Activated CD4-positive, alpha-beta memory T cell treated with anti-CD3 and anti-CD28 coated beads, Interleukin-2, amount 10 ng/mL, durations not matched to agents 7 days and 5 days (primary cell): Measurements from ENCODE around the gene PFN1. TPM values are rescaled to one million over a fixed set of nuclear protein-coding genes. Genes with fewer than 3 reads are reported as not detected.
A peak's percentile ranks its signal among the peaks of the same experiment; 100 is the strongest.

ENCODE experiments used
- CTCF ChIA-PET: fragments of 350-600 bp; sonication (Branson Sonifier 250); formaldehyde crosslinking; loops from one replicate; lab custom pipeline; 2021; ENCODE audit warnings: antibody characterized with exemption, inconsistent platforms; lab: Charles Lee
- POLR2A ChIA-PET: fragments of 350-600 bp; sonication (Branson Sonifier 250); formaldehyde crosslinking; loops from one replicate; lab custom pipeline; 2021; ENCODE audit warnings: antibody characterized with exemption; lab: Charles Lee
- DNase-seq: peaks from one replicate; pipeline ENCODE4 v3.0.0-alpha.2; 2020
- H3K27ac Mint-ChIP-seq: one replicate; pipeline ENCODE4 v1.8.0; 2021; ENCODE audit warnings: mild to moderate bottlenecking, mixed read lengths
- H3K27me3 Mint-ChIP-seq: one replicate; pipeline ENCODE4 v1.8.0; 2021; ENCODE audit warnings: mixed read lengths
- H3K36me3 Mint-ChIP-seq: one replicate; pipeline ENCODE4 v1.8.0; 2021; ENCODE audit warnings: low read depth, mixed read lengths
- H3K4me1 Mint-ChIP-seq: one replicate; pipeline ENCODE4 v1.8.0; 2021; ENCODE audit warnings: mixed read lengths
- H3K4me3 Mint-ChIP-seq: one replicate; pipeline ENCODE4 v1.8.0; 2021; ENCODE audit warnings: mild to moderate bottlenecking, mixed read lengths
- H3K9me3 Mint-ChIP-seq: one replicate; pipeline ENCODE4 v1.8.0; 2021; ENCODE audit warnings: mixed read lengths
- total RNA-seq, 2 experiments: library from RNA; stranded (reverse); gene quantifications; one replicate each; pipeline ENCODE4 v1.2.3, GENCODE V29; 2021

PFN1 gene
- total RNA-seq, 2 experiments from 2014 or later = 2,149 to 2,220 TPM

- POLR2A ChIA-PET = interaction anchor here (0.8 to 15.5 kb wide), 14 partner anchors 13 to 823 kb away, joined by 3 to 711 read pairs (median 4); partner anchors contain the start of genes CAMTA2, CHRNE, ENO3 and INCA1
- Mint-ChIP-seq H3K27ac (no peak overlapping the region), H3K4me3 (no peak overlapping the region), H3K4me1 (peaks cover 25% of the 10 kb centered on the region), H3K36me3 (peaks cover 28% of the 10 kb centered on the region), H3K27me3 (no peaks in the 10 kb centered on the region), H3K9me3 (no peaks in the 10 kb centered on the region)
- CTCF ChIA-PET = interaction anchor here (0.6 to 2.4 kb wide), 20 partner anchors 11 to 472 kb away, joined by 3 to 22 read pairs (median 6); partner anchors contain the start of genes C1QBP, CAMTA2, CHRNE and ENO3
- peak; percentile 97 for DNase-seq
Measured at GRCh38 chr17:4966844-4967538, 18.7 kb upstream of the PFN1 start.

GRCh38 chr17:4965311-4965986, 17.1 kb upstream of the PFN1 start:
- peak overlapping the region; percentile 31 for H3K27ac Mint-ChIP-seq
- DNase-seq = no peak
- H3K4me1 Mint-ChIP-seq = peaks cover 17% of the 10 kb centered on the region
- CTCF ChIA-PET = interaction anchor here (0.8 to 2.3 kb wide), 4 partner anchors 15 to 62 kb away, joined by 3 to 7 read pairs (median 6); partner anchors contain the start of genes CAMTA2, CHRNE, RNF167 and SLC25A11
- H3K36me3 Mint-ChIP-seq = peaks cover 21% of the 10 kb centered on the region
- H3K9me3 Mint-ChIP-seq = no peaks in the 10 kb centered on the region
- peak overlapping the region; percentile 27 for H3K4me3 Mint-ChIP-seq
- POLR2A ChIA-PET = interaction anchor here (8.6 to 15.5 kb wide), 2 partner anchors 17 to 22 kb away, joined by 78 to 711 read pairs; partner anchors contain the start of genes CAMTA2, ENO3, PFN1 and RNF167
- no peaks in the 10 kb centered on the region for H3K27me3 Mint-ChIP-seq

- no peak for DNase-seq
- Mint-ChIP-seq H3K36me3 (peaks cover 28% of the 10 kb centered on the region), H3K4me3 (no peak overlapping the region), H3K4me1 (peaks cover 8% of the 10 kb centered on the region), H3K9me3 (no peaks in the 10 kb centered on the region), H3K27me3 (no peaks in the 10 kb centered on the region), H3K27ac (no peak overlapping the region)
- POLR2A ChIA-PET = interaction anchor here (13.3 kb wide), 1 partner anchor 19 kb away, joined by 229 read pairs; the partner anchor contains the start of genes PFN1, RNF167 and SLC25A11
- CTCF ChIA-PET = no interaction called here
Measured at GRCh38 chr17:4960279-4960922, 12.1 kb upstream of the PFN1 start.

- CTCF ChIA-PET = interaction anchor here (1.3 kb wide), 1 partner anchor 9 kb away, joined by 4 read pairs; no protein-coding TSS in a partner anchor
- H3K27me3 Mint-ChIP-seq = no peaks in the 10 kb centered on the region
- peaks cover 4% of the 10 kb centered on the region for H3K4me1 Mint-ChIP-seq
- no peak overlapping the region for H3K4me3 Mint-ChIP-seq
- POLR2A ChIA-PET = interaction anchor here (13.3 kb wide), 1 partner anchor 18 kb away, joined by 229 read pairs; the partner anchor contains the start of genes PFN1, RNF167 and SLC25A11
- no peak for DNase-seq
- H3K9me3 Mint-ChIP-seq = no peaks in the 10 kb centered on the region
- peaks cover 24% of the 10 kb centered on the region for H3K36me3 Mint-ChIP-seq
- no peak overlapping the region for H3K27ac Mint-ChIP-seq
Measured at GRCh38 chr17:4959261-4959965, 11.1 kb upstream of the PFN1 start.

- no peak for DNase-seq
- peaks cover 3% of the 10 kb centered on the region for H3K4me1 Mint-ChIP-seq
- no peak overlapping the region for H3K4me3 Mint-ChIP-seq
- CTCF ChIA-PET = interaction anchor here (1.6 to 4.2 kb wide), 3 partner anchors 9 to 49 kb away, joined by 3 to 17 read pairs (median 6); partner anchors contain the start of genes PFN1 and SPAG7
- POLR2A ChIA-PET = interaction anchor here (1.1 to 20.7 kb wide), 3 partner anchors 8 to 17 kb away, joined by 3 to 711 read pairs (median 229); partner anchors contain the start of genes PFN1, RNF167, SLC25A11 and SPAG7
- no peaks in the 10 kb centered on the region for H3K27me3 Mint-ChIP-seq
- H3K27ac Mint-ChIP-seq = no peak overlapping the region
- peaks cover 22% of the 10 kb centered on the region for H3K36me3 Mint-ChIP-seq
- no peaks in the 10 kb centered on the region for H3K9me3 Mint-ChIP-seq
Measured at GRCh38 chr17:4958102-4958501, 9.8 kb upstream of the PFN1 start.

GRCh38 chr17:4956493-4957061, 8.2 kb upstream of the PFN1 start:
- Mint-ChIP-seq H3K36me3 (peaks cover 22% of the 10 kb centered on the region), H3K4me3 (no peak overlapping the region), H3K4me1 (peaks cover 8% of the 10 kb centered on the region), H3K9me3 (no peaks in the 10 kb centered on the region), H3K27me3 (no peaks in the 10 kb centered on the region), H3K27ac (no peak overlapping the region)
- POLR2A ChIA-PET = interaction anchor here (13.3 to 20.7 kb wide), 2 partner anchors 12 to 15 kb away, joined by 229 to 711 read pairs; partner anchors contain the start of genes PFN1, RNF167, SLC25A11 and SPAG7
- peak; percentile 60 for DNase-seq
- CTCF ChIA-PET = interaction anchor here (0.7 to 4.2 kb wide), 4 partner anchors 8 to 119 kb away, joined by 3 to 17 read pairs (median 4); partner anchors contain the start of genes PFN1 and SPAG7

GRCh38 chr17:4955091-4955490, 6.8 kb upstream of the PFN1 start:
- H3K9me3 Mint-ChIP-seq = no peaks in the 10 kb centered on the region
- ChIA-PET CTCF (interaction anchor here (0.6 to 4.2 kb wide), 5 partner anchors 12 to 107 kb away, joined by 3 to 17 read pairs (median 5); partner anchors contain the start of genes SLC25A11 and SPAG7), POLR2A (interaction anchor here (0.9 to 20.7 kb wide), 3 partner anchors 14 to 46 kb away, joined by 3 to 711 read pairs (median 229); partner anchors contain the start of genes PFN1, RNF167, SLC25A11 and SPAG7)
- peaks cover 23% of the 10 kb centered on the region for H3K4me1 Mint-ChIP-seq
- no peak overlapping the region for H3K27ac Mint-ChIP-seq
- peaks cover 16% of the 10 kb centered on the region for H3K36me3 Mint-ChIP-seq
- no peak overlapping the region for H3K4me3 Mint-ChIP-seq
- no peaks in the 10 kb centered on the region for H3K27me3 Mint-ChIP-seq
- DNase-seq = no peak

GRCh38 chr17:4953451-4953961, 5.2 kb upstream of the PFN1 start:
- peaks cover 25% of the 10 kb centered on the region for H3K4me1 Mint-ChIP-seq
- H3K9me3 Mint-ChIP-seq = no peaks in the 10 kb centered on the region
- H3K27me3 Mint-ChIP-seq = no peaks in the 10 kb centered on the region
- no peak overlapping the region for H3K27ac Mint-ChIP-seq
- ChIA-PET POLR2A (interaction anchor here (13.3 to 20.7 kb wide), 2 partner anchors 12 to 15 kb away, joined by 229 to 711 read pairs; partner anchors contain the start of genes PFN1, RNF167, SLC25A11 and SPAG7), CTCF (interaction anchor here (0.7 to 1.8 kb wide), 2 partner anchors 13 to 14 kb away, joined by 3 to 5 read pairs; partner anchors contain the start of genes RNF167 and SLC25A11)
- DNase-seq = no peak
- H3K4me3 Mint-ChIP-seq = no peak overlapping the region
- H3K36me3 Mint-ChIP-seq = peaks cover 5% of the 10 kb centered on the region

- ChIA-PET POLR2A (interaction anchor here (0.9 to 20.7 kb wide), 4 partner anchors 10 to 69 kb away, joined by 3 to 711 read pairs (median 116); partner anchors contain the start of genes PFN1, RNF167, SLC25A11 and SPAG7), CTCF (interaction anchor here (0.5 to 1.6 kb wide), 3 partner anchors 16 to 42 kb away, joined by 3 to 6 read pairs (median 4); partner anchors contain the start of gene SPAG7)
- H3K4me1 Mint-ChIP-seq = peaks cover 27% of the 10 kb centered on the region
- H3K4me3 Mint-ChIP-seq = peak overlapping the region; percentile 96
- no peak for DNase-seq
- no peaks in the 10 kb centered on the region for H3K27me3 Mint-ChIP-seq
- peak overlapping the region; percentile 92 for H3K27ac Mint-ChIP-seq
- peaks cover 21% of the 10 kb centered on the region for H3K36me3 Mint-ChIP-seq
- no peaks in the 10 kb centered on the region for H3K9me3 Mint-ChIP-seq
Measured at GRCh38 chr17:4951486-4951885, 3.2 kb upstream of the PFN1 start.

GRCh38 chr17:4950746-4951204, 2.4 kb upstream of the PFN1 start, which contains the start of gene ENO3:
Gene ENO3, plus strand, starts transcription at chr17:4951119. Its CDS starts 711 bp downstream, at chr17:4951830.
- peaks cover 25% of the 10 kb centered on the region for H3K36me3 Mint-ChIP-seq
- H3K27ac Mint-ChIP-seq = peak within 1 kb of the TSS; percentile 92
- ChIA-PET CTCF (interaction anchor here (0.7 to 1.6 kb wide), 4 partner anchors 11 to 42 kb away, joined by 3 to 6 read pairs (median 4); partner anchors contain the start of genes RNF167, SLC25A11 and SPAG7), POLR2A (interaction anchor here (0.8 to 20.7 kb wide), 9 partner anchors 9 to 160 kb away, joined by 3 to 711 read pairs (median 4); partner anchors contain the start of genes CAMTA2, INCA1, KIF1C and PFN1)
- no peaks in the 10 kb centered on the region for H3K27me3 Mint-ChIP-seq
- DNase-seq = no peak
- H3K4me1 Mint-ChIP-seq = peaks cover 27% of the 10 kb centered on the region
- no peaks in the 10 kb centered on the region for H3K9me3 Mint-ChIP-seq
- H3K4me3 Mint-ChIP-seq = peak within 1 kb of the TSS; percentile 96
